Activated CD8-positive, alpha-beta T cell treated with anti-CD3 and anti-CD28 coated beads for 36 hours (primary cell): ENCODE measurements around the gene GUCY1A2. TPM values are rescaled to one million over a fixed set of nuclear protein-coding genes. Genes with fewer than 3 reads are reported as not detected.
"Not testable (repeated sequence)": the region's sequence is repeated elsewhere in the genome, so short reads cannot be mapped to it uniquely, and the experiment has no call there.

Source experiments
- ATAC-seq: fragments of 200-7000 bp; cut with Tn5 transposase; one replicate; pipeline ENCODE4 v1.10.0; 2021; ENCODE audit warnings: mild to moderate bottlenecking, moderate library complexity
- CTCF ChIA-PET: fragments of 350-600 bp; sonication (Branson Sonifier 250); formaldehyde crosslinking; loops from one replicate; lab custom pipeline; 2021; ENCODE audit warnings: antibody characterized with exemption; lab: Charles Lee
- POLR2A ChIA-PET: fragments of 350-600 bp; sonication (Branson Sonifier 250); formaldehyde crosslinking; loops from one replicate; lab custom pipeline; 2021; ENCODE audit warnings: antibody characterized with exemption; lab: Charles Lee
- DNase-seq: peaks from one replicate; pipeline ENCODE4 v3.0.0-alpha.2; 2020
- H3K27ac Mint-ChIP-seq: one replicate; pipeline ENCODE4 v1.8.0; 2021; ENCODE audit warnings: mild to moderate bottlenecking, mixed read lengths
- H3K27me3 Mint-ChIP-seq: one replicate; pipeline ENCODE4 v1.8.0; 2021; ENCODE audit warnings: mixed read lengths
- H3K36me3 Mint-ChIP-seq: one replicate; pipeline ENCODE4 v1.8.0; 2021; ENCODE audit warnings: low read depth, mixed read lengths
- H3K4me1 Mint-ChIP-seq: one replicate; pipeline ENCODE4 v1.8.0; 2021; ENCODE audit warnings: low read depth, mixed read lengths
- H3K4me3 Mint-ChIP-seq: one replicate; pipeline ENCODE4 v1.8.0; 2021; ENCODE audit warnings: mild to moderate bottlenecking, moderate library complexity, mixed read lengths
- H3K9me3 Mint-ChIP-seq: one replicate; pipeline ENCODE4 v1.8.0; 2021; ENCODE audit warnings: mixed read lengths
- CTCF ChIP-seq: fragments of 200-600 bp; IDR thresholded peaks from one replicate; pipeline ENCODE4 v1.8.0; 2022; ENCODE audit warnings: antibody characterized with exemption, mild to moderate bottlenecking
- intact Hi-C: fragments of 100-400 bp; cut with micrococcal nuclease; formaldehyde crosslinking; loops from one replicate; pipeline ENCODE4 v1.10.0; 2022
- total RNA-seq, 2 experiments: library from RNA; stranded (reverse); gene quantifications; one replicate each; pipeline ENCODE4 v1.2.3, GENCODE V29; 2021

Gene GUCY1A2
- total RNA-seq, 2 experiments from 2014 or later: not detected

DNA sequence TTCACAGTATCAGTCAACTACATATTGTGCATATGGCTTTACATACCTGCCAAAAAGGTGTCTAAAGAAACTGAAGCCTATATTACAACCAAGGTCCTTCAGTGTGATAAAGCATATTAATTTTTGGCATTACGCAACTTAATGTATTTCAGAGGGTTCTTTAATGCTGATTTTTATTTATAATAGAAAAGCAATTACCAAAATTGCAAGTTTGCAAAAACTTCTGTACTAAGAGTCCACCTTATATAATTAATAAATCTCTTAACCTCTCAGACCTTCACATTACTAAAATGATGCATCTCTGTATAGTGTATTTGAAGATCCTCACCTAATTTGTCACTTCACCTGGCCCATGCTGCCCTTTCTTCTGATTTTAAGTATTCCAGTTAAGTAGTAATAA is 128.6 kb downstream of the GUCY1A2 start:
- no peaks in the 10 kb centered on the region for H3K27me3 Mint-ChIP-seq
- H3K36me3 Mint-ChIP-seq: no peaks in the 10 kb centered on the region
- no peak overlapping the region for H3K27ac Mint-ChIP-seq
- DNase-seq: no peak
- no peaks in the 10 kb centered on the region for H3K4me1 Mint-ChIP-seq
- no peak for ATAC-seq
- intact Hi-C loops: no loop called here
- no peak overlapping the region for H3K4me3 Mint-ChIP-seq
- no peak for TF ChIP-seq CTCF
- ChIA-PET CTCF (no interaction called here), POLR2A (no interaction called here)
- H3K9me3 Mint-ChIP-seq: peaks cover 8% of the 10 kb centered on the region

- POLR2A ChIA-PET: no interaction called here
Measured at GRCh38 chr11:106888386-106888785, 129.9 kb downstream of the GUCY1A2 start.

DNA sequence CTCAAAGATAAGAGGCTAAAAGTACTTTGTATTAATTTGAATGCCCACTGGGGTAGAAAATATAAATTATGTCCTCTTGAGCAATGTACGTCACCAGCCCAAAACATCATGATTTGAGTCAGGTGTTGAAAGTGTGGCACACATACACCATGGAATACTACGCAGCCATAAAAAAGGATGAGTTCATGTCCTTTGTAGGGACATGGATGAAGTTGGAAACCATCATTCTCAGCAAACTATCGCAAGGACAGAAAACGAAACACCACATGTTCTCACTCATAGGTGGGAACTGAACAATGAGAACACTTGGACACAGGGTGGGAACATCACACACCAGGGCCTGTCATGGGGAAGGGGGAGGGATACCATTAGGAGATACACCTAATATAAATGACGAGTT is 134.6 kb downstream of the GUCY1A2 start:
- ATAC-seq, POLR2A ChIA-PET, H3K27ac Mint-ChIP-seq, DNase-seq, intact Hi-C loops, H3K27me3 Mint-ChIP-seq, H3K4me3 Mint-ChIP-seq, H3K36me3 Mint-ChIP-seq, CTCF ChIA-PET, H3K4me1 Mint-ChIP-seq: not testable (repeated sequence)
- peaks cover 20% of the 10 kb centered on the region for H3K9me3 Mint-ChIP-seq

More at GRCh38 chr11:106888386-106888785, 129.9 kb downstream of the GUCY1A2 start:
- ATAC-seq (no peak), DNase-seq (no peak)
- Mint-ChIP-seq H3K4me1 (no peaks in the 10 kb centered on the region), H3K9me3 (peaks cover 15% of the 10 kb centered on the region), H3K4me3 (no peak overlapping the region), H3K36me3 (no peaks in the 10 kb centered on the region), H3K27ac (no peak overlapping the region), H3K27me3 (no peaks in the 10 kb centered on the region)
- CTCF ChIA-PET: no interaction called here
- intact Hi-C loops: no loop called here
- no peak for TF ChIP-seq CTCF

DNA sequence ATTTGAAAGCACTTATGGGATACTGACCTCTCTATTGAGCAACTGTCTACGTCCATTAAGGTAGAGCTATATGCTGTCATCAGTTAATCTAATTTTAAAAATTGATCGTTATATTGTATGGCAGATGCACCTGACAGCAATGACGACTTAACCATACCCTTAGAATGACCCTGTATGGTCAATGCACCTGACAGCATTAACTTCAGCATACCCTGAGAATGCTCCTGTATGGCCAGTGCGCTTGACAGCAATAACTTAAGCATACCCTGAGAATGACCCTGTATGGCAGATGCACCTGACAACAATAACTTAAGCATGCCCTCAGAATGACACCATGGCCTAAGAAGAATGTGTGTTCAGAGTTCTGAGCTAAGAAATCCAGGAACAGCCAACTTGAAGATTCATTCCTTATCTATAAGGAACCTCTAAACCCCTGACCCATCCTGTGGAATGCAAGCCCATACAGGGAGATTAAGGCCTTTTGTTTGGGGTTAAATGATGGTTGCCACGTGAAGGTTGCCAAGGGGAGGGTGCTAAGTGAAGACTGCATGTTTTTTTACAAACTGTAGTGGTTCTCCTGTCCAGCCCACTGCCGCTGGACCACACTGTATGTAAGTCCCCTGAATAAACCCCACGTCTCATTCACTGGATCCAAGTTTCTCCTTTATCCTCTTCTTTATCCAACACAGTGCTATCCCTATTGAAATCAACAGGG is 138.3 kb downstream of the GUCY1A2 start:
- no peaks in the 10 kb centered on the region for H3K4me1 Mint-ChIP-seq
- CTCF ChIA-PET: no interaction called here
- peaks cover 19% of the 10 kb centered on the region for H3K9me3 Mint-ChIP-seq
- POLR2A ChIA-PET: no interaction called here
- H3K27me3 Mint-ChIP-seq: no peaks in the 10 kb centered on the region
- ATAC-seq (no peak), DNase-seq (no peak)
- no peak overlapping the region for H3K4me3 Mint-ChIP-seq
- intact Hi-C loops: no loop called here
- H3K27ac Mint-ChIP-seq: no peak overlapping the region
- TF ChIP-seq CTCF: no peak
- H3K36me3 Mint-ChIP-seq: no peaks in the 10 kb centered on the region

DNA sequence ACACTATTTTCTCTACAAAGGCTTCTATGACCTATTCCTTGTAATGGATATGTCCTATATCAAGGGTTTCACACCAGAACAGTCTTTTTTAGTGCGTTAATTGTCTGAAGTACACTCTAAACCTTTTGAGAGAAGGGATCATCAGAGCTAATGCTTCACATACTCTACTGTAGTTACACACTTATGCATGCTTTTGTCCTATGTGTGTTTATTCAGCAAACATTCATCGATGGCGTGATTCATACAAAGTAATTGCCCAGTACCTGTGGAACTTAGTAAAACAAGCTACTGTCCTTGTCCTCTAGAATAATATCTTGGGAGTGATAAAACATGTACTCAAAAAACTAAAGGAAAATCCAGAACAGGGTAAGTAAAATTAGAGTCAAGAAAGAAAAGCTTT is 139.2 kb downstream of the GUCY1A2 start:
- DNase-seq (no peak), ATAC-seq (no peak)
- CTCF ChIA-PET: no interaction called here
- Mint-ChIP-seq H3K36me3 (no peaks in the 10 kb centered on the region), H3K9me3 (peaks cover 17% of the 10 kb centered on the region), H3K4me3 (no peak overlapping the region), H3K27me3 (no peaks in the 10 kb centered on the region), H3K27ac (no peak overlapping the region), H3K4me1 (no peaks in the 10 kb centered on the region)
- intact Hi-C loops: no loop called here
- POLR2A ChIA-PET: no interaction called here
- TF ChIP-seq CTCF: no peak
